GM12878 (cell line): Measurements from ENCODE around the gene CPNE4. TPM values are rescaled to one million over a fixed set of nuclear protein-coding genes. Genes with fewer than 3 reads are reported as not detected.

ENCODE experiments used
- BHLHE40 ChIP-seq, 2 experiments: fragments of 450-650 bp in 1 of 2; IDR thresholded peaks; 2 replicates each; pipeline ENCODE4 v1.6.1; 2011 to 2017; ENCODE audit warnings: low read depth in 2 of 2, borderline replicate concordance in 1 of 2, improper control_type of control experiment in 1 of 2, low read length in 1 of 2, mild to moderate bottlenecking in 1 of 2
- BMI1 ChIP-seq: fragments of 450-650 bp; IDR thresholded peaks from 2 replicates; pipeline ENCODE4 v1.6.1; 2016; ENCODE audit warnings: mild to moderate bottlenecking, moderate library complexity, borderline replicate concordance
- EGR1 ChIP-seq, 2 experiments: IDR thresholded peaks; 1 replicate in 1 of 2; 2 replicates in 1 of 2; pipeline ENCODE4 v1.6.1; 2011 to 2012; ENCODE audit warnings: low read depth in 2 of 2, low read length in 2 of 2, borderline replicate concordance in 1 of 2, mild to moderate bottlenecking in 1 of 2, moderate library complexity in 1 of 2
- HDAC2 ChIP-seq: fragments of 200-600 bp; sonication (generic); IDR thresholded peaks from 2 replicates; pipeline ENCODE4 v1.6.1; 2017
- HDAC6 ChIP-seq: fragments of 200-600 bp; sonication (generic); IDR thresholded peaks from one replicate; pipeline ENCODE4 v1.8.0; 2017; ENCODE audit warnings: antibody characterized with exemption; ENCODE audit not compliant: unreplicated experiment
- JUNB ChIP-seq: IDR thresholded peaks from 2 replicates; pipeline ENCODE4 v1.6.1; 2016; ENCODE audit warnings: antibody characterized with exemption, mild to moderate bottlenecking
- KDM1A ChIP-seq: fragments of 200-600 bp; sonication (generic); IDR thresholded peaks from 2 replicates; pipeline ENCODE4 v1.6.1; 2016; ENCODE audit warnings: borderline replicate concordance
- MYB ChIP-seq: fragments of 150-350 bp; IDR thresholded peaks from 2 replicates; pipeline ENCODE4 v1.6.1; 2014; ENCODE audit warnings: mild to moderate bottlenecking, low read depth, low read length, borderline replicate concordance
- NBN ChIP-seq: fragments of 450-650 bp; IDR thresholded peaks from 2 replicates; pipeline ENCODE4 v1.6.1; 2016
- SRF ChIP-seq, 2 experiments: IDR thresholded peaks; 2 replicates each; pipeline ENCODE4 v1.6.1; 2011; ENCODE audit warnings: low read depth in 2 of 2, low read length in 2 of 2, mild to moderate bottlenecking in 1 of 2, moderate library complexity in 1 of 2
- ZNF24 ChIP-seq: fragments of 450-650 bp; IDR thresholded peaks from 2 replicates; pipeline ENCODE4 v1.6.1; 2017; ENCODE audit warnings: antibody characterized with exemption, mild to moderate bottlenecking
- ZNF592 ChIP-seq: fragments of 450-650 bp; IDR thresholded peaks from 2 replicates; pipeline ENCODE4 v1.6.1; 2017; ENCODE audit warnings: mild to moderate bottlenecking, moderate library complexity
- polyA plus RNA-seq, 11 experiments: library from polyadenylated mRNA; depleted of rRNA in 4 of 11; unstranded in 6 of 11; stranded (reverse) in 5 of 11; fragments of >200 nt; fragmentation: Nextera tagmentation in 4 of 11; fragmentation: Illumina TruSeq in 1 of 11; extraction: Ambion mirVana in 4 of 11; extraction: Trizol in 1 of 11; gene quantifications; 1 replicate in 1 of 11; 2 replicates in 10 of 11; pipeline versions ENCODE4 v1.2.1 to v1.2.3, GENCODE V29; 2011 to 2016; ENCODE audit warnings: inconsistent platforms in 2 of 11, missing spikeins in 2 of 11, low read depth in 1 of 11
- total RNA-seq, 4 experiments: library from RNA; depleted of rRNA in 3 of 4; stranded (reverse); fragments of >200 nt in 3 of 4; fragmentation: Illumina TruSeq in 1 of 4; extraction: Trizol in 1 of 4; gene quantifications; 2 replicates each; pipeline versions ENCODE4 v1.2.1 to v1.2.3, GENCODE V29; 2013 to 2021
- TF ChIP-seq, protein P1 (sequence below): fragments of 150-350 bp; IDR thresholded peaks from 2 replicates; pipeline ENCODE4 v1.6.1; 2014; ENCODE audit warnings: mild to moderate bottlenecking, low read depth, low read length
- TF ChIP-seq, protein P2 (sequence below): fragments of 450-650 bp; IDR thresholded peaks from 2 replicates; pipeline ENCODE4 v1.6.1; 2018; ENCODE audit warnings: mild to moderate bottlenecking, low read depth, moderate library complexity; ENCODE audit not compliant: partially characterized antibody
- TF ChIP-seq, protein P3 (sequence below): fragments of 450-650 bp; IDR thresholded peaks from 2 replicates; pipeline ENCODE4 v1.6.1; 2017; ENCODE audit warnings: mild to moderate bottlenecking

CPNE4 gene
- total and polyA plus RNA-seq, 10 of the 15 experiments (the other 5 are each of a cell fraction or from before 2014, with no cell fraction given), result 0.17 to 1.9 (median 0.48) TPM; not detected in 1

DNA sequence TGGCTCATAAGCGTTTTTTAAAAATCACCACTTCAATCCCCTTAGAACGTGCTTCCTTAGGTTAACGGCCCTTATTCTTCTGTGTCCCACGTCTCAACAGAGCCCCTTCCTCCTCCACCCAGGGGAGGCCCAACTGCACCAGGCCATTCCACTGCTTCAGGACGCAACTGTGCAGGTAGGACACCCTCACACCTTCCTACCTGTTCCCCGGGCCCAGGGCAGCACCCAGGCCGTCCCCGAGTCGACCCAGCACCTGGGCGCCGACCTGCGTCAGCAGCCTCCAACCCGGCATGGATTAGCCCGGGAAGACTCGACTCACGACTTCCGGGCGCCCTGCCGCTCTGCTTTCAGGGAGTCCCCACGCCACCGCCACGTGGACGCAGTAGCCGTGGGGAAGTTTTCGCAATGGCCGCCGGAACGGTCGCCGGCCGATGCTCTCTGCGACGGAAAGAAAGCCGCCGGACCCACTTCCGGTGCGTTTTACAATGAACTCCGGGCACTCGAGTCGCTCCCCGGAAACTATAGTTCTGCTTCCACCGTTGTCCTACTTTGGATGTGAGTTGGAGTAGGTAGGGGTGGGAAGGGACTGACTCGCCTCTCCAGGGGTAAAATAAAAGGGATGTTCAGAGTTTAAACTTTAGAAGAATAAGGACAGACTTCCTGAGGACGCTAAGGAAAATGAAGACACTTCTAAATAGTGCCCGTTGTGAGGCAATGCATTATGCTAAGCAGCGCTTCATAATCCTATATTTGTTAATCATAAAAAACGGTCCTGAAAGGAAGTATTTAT lies 532.1 kb downstream of the CPNE4 start, which contains the start of gene MRPL3 (continued):
- TF ChIP-seq, protein P1, sequence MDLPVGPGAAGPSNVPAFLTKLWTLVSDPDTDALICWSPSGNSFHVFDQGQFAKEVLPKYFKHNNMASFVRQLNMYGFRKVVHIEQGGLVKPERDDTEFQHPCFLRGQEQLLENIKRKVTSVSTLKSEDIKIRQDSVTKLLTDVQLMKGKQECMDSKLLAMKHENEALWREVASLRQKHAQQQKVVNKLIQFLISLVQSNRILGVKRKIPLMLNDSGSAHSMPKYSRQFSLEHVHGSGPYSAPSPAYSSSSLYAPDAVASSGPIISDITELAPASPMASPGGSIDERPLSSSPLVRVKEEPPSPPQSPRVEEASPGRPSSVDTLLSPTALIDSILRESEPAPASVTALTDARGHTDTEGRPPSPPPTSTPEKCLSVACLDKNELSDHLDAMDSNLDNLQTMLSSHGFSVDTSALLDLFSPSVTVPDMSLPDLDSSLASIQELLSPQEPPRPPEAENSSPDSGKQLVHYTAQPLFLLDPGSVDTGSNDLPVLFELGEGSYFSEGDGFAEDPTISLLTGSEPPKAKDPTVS, result peak; percentile 85; the same call in 1 of the 2 replicates
- TF ChIP-seq KDM1A (no peak), HDAC6 (no peak), BMI1 (peak; percentile 29; the same call in 1 of the 2 replicates), SRF (IDR thresholded peaks at IDR 0.05; ENCODE audit: low read depth in 2 of 2, low read length in 2 of 2) (peak; percentile 6 to 92; a peak in 2 of 4 replicates), NBN (peak; percentile 89), MYB (no peak), BHLHE40 (IDR thresholded peaks at IDR 0.05; ENCODE audit: borderline replicate concordance in 1 of 2, low read depth in 2 of 2, low read length in 1 of 2) (peak; percentile 55 to 67; a peak in 3 of 4 replicates), EGR1 (IDR thresholded peaks at IDR 0.05; ENCODE audit: borderline replicate concordance in 1 of 2, low read depth in 2 of 2, low read length in 2 of 2) (peak in 1 of 2 experiments; percentile 54; a peak in 1 of 3 replicates), ZNF592 (peak; percentile 65; the same call in 1 of the 2 replicates), HDAC2 (no peak), JUNB (no peak; the same call in 1 of the 2 replicates), ZNF24 (peak; percentile 79; the same call in 1 of the 2 replicates)
- TF ChIP-seq, protein P2, sequence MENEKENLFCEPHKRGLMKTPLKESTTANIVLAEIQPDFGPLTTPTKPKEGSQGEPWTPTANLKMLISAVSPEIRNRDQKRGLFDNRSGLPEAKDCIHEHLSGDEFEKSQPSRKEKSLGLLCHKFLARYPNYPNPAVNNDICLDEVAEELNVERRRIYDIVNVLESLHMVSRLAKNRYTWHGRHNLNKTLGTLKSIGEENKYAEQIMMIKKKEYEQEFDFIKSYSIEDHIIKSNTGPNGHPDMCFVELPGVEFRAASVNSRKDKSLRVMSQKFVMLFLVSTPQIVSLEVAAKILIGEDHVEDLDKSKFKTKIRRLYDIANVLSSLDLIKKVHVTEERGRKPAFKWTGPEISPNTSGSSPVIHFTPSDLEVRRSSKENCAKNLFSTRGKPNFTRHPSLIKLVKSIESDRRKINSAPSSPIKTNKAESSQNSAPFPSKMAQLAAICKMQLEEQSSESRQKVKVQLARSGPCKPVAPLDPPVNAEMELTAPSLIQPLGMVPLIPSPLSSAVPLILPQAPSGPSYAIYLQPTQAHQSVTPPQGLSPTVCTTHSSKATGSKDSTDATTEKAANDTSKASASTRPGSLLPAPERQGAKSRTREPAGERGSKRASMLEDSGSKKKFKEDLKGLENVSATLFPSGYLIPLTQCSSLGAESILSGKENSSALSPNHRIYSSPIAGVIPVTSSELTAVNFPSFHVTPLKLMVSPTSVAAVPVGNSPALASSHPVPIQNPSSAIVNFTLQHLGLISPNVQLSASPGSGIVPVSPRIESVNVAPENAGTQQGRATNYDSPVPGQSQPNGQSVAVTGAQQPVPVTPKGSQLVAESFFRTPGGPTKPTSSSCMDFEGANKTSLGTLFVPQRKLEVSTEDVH, result peak; percentile 92
- TF ChIP-seq, protein P3, sequence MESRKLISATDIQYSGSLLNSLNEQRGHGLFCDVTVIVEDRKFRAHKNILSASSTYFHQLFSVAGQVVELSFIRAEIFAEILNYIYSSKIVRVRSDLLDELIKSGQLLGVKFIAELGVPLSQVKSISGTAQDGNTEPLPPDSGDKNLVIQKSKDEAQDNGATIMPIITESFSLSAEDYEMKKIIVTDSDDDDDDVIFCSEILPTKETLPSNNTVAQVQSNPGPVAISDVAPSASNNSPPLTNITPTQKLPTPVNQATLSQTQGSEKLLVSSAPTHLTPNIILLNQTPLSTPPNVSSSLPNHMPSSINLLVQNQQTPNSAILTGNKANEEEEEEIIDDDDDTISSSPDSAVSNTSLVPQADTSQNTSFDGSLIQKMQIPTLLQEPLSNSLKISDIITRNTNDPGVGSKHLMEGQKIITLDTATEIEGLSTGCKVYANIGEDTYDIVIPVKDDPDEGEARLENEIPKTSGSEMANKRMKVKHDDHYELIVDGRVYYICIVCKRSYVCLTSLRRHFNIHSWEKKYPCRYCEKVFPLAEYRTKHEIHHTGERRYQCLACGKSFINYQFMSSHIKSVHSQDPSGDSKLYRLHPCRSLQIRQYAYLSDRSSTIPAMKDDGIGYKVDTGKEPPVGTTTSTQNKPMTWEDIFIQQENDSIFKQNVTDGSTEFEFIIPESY, result no peak
